ENCODE measurements around the gene TCF4.

Gene TCF4

GRCh38 chr18:55351241-55351691 is 236.7 kb downstream of the TCF4 start:
- TF ChIP-seq PPARA (CRISPR knock-in tag; IDR thresholded peaks at IDR 0.05; ENCODE audit: borderline replicate concordance) (no peak), ZNF8 (CRISPR knock-in tag; IDR thresholded peaks at IDR 0.05) (no peak), POU6F1 (CRISPR knock-in tag; IDR thresholded peaks at IDR 0.05; ENCODE audit: borderline replicate concordance, low read depth) (no peak), BACH2 (CRISPR knock-in tag; IDR thresholded peaks at IDR 0.05; ENCODE audit: borderline replicate concordance) (no peak), PATZ1 (CRISPR knock-in tag; IDR thresholded peaks at IDR 0.05; ENCODE audit: borderline replicate concordance) (no peak), ZNF565 (CRISPR knock-in tag; conservative IDR thresholded peaks at IDR 0.05; ENCODE audit: low read depth) (no peak), ZFP30 (CRISPR knock-in tag; IDR thresholded peaks at IDR 0.05) (no peak), ESRRG (CRISPR knock-in tag; IDR thresholded peaks at IDR 0.05) (no peak), ZFP3 (CRISPR knock-in tag; IDR thresholded peaks at IDR 0.05) (no peak)
- peak; percentile 39 for ATAC-seq

GRCh38 chr18:55349685-55350084 is 238.3 kb downstream of the TCF4 start:
- ATAC-seq, result no peak
- no peak for TF ChIP-seq ZC3H10 (CRISPR knock-in tag; IDR thresholded peaks at IDR 0.05)
- no peak for TF ChIP-seq OSR1 (CRISPR knock-in tag; IDR thresholded peaks at IDR 0.05)
- no peak for TF ChIP-seq PATZ1 (CRISPR knock-in tag; IDR thresholded peaks at IDR 0.05; ENCODE audit: borderline replicate concordance)
- TF ChIP-seq SNAI2 (CRISPR knock-in tag; IDR thresholded peaks at IDR 0.05), result no peak
- no peak for TF ChIP-seq GLIS3 (CRISPR knock-in tag; IDR thresholded peaks at IDR 0.05)
- no peak for TF ChIP-seq RARB (CRISPR knock-in tag; IDR thresholded peaks at IDR 0.05)
- no peak for TF ChIP-seq CSRNP3 (CRISPR knock-in tag; IDR thresholded peaks at IDR 0.05)
- no peak for TF ChIP-seq ESRRG (CRISPR knock-in tag; IDR thresholded peaks at IDR 0.05)
- TF ChIP-seq CSDC2 (CRISPR knock-in tag; IDR thresholded peaks at IDR 0.05), result no peak
- no peak for TF ChIP-seq ZFP3 (CRISPR knock-in tag; IDR thresholded peaks at IDR 0.05)
- TF ChIP-seq ZNF70 (CRISPR knock-in tag; IDR thresholded peaks at IDR 0.05), result no peak
- TF ChIP-seq PPARA (CRISPR knock-in tag; IDR thresholded peaks at IDR 0.05; ENCODE audit: borderline replicate concordance), result no peak
- TF ChIP-seq CREB5 (CRISPR knock-in tag; IDR thresholded peaks at IDR 0.05; ENCODE audit: low read depth), result no peak
- no peak for TF ChIP-seq ARNTL (CRISPR knock-in tag; IDR thresholded peaks at IDR 0.05; ENCODE audit: borderline replicate concordance, low read depth)
- no peak for TF ChIP-seq BACH2 (CRISPR knock-in tag; IDR thresholded peaks at IDR 0.05; ENCODE audit: borderline replicate concordance)
- TF ChIP-seq ZNF565 (CRISPR knock-in tag; conservative IDR thresholded peaks at IDR 0.05; ENCODE audit: low read depth), result no peak
- TF ChIP-seq TSHZ2 (CRISPR knock-in tag; IDR thresholded peaks at IDR 0.05), result no peak
- no peak for TF ChIP-seq ZFP30 (CRISPR knock-in tag; IDR thresholded peaks at IDR 0.05)
- TF ChIP-seq TCF4 (CRISPR knock-in tag; IDR thresholded peaks at IDR 0.05; ENCODE audit: borderline replicate concordance), result no peak
- TF ChIP-seq TOX (CRISPR knock-in tag; IDR thresholded peaks at IDR 0.05; ENCODE audit: borderline replicate concordance), result no peak

Measured in SK-N-SH treated with all-trans-retinoic acid at 6 μM for 48 hours (cell line).